ENCODE measurements around the gene FEN1.
A peak's percentile ranks its signal among the peaks of the same experiment; 100 is the strongest.

GRCh38 chr11:61785837-61786402, 6.8 kb upstream of the FEN1 start:
- TF ChIP-seq YY1 (IDR thresholded peaks at IDR 0.05; ENCODE audit: extremely low read depth, insufficient replicate concordance, low read depth, low read length) (no peak), CTCF (IDR thresholded peaks at IDR 0.05 in 2 of 3, conservative IDR thresholded peaks at IDR 0.05 in 1 of 3; ENCODE audit: borderline replicate concordance in 1 of 3, insufficient read depth in 1 of 3, low read depth in 2 of 3, low read length in 2 of 3) (no peak), EZH2 (IDR thresholded peaks at IDR 0.05) (no peak), POLR2AphosphoS5 (IDR thresholded peaks at IDR 0.05; ENCODE audit: low read depth, low read length) (0 out of 2 replicates have a peak, but pooled peaks have one; percentile 5), REST (IDR thresholded peaks at IDR 0.05; ENCODE audit: low read depth) (no peak), CEBPB (IDR thresholded peaks at IDR 0.05; ENCODE audit: low read depth) (no peak), SP1 (IDR thresholded peaks at IDR 0.05; ENCODE audit: low read depth) (no peak), POLR2A (IDR thresholded peaks at IDR 0.05; ENCODE audit: borderline replicate concordance, extremely low read depth, insufficient read depth, insufficient read length) (no peak), RAD21 (IDR thresholded peaks at IDR 0.05; ENCODE audit: low read depth) (no peak), TCF7L2 (IDR thresholded peaks at IDR 0.05; ENCODE audit: borderline replicate concordance, extremely low read depth, insufficient read depth, insufficient read length) (no peak), FOSL1 (IDR thresholded peaks at IDR 0.05; ENCODE audit: low read depth) (no peak)
- TF ChIP-seq, protein P1, sequence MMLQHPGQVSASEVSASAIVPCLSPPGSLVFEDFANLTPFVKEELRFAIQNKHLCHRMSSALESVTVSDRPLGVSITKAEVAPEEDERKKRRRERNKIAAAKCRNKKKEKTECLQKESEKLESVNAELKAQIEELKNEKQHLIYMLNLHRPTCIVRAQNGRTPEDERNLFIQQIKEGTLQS (IDR thresholded peaks at IDR 0.05) = no peak

All from HCT116 (cell line).